PFSK-1 (cell line): ENCODE measurements around the gene FLCN.

ENCODE experiments used
- POLR2AphosphoS5 ChIP-seq: IDR thresholded peaks from 2 replicates; pipeline ENCODE4 v1.6.1; 2012; ENCODE audit warnings: low read depth, mild to moderate bottlenecking, control low read depth, low read length, moderate library complexity
- TAF1 ChIP-seq: IDR thresholded peaks from 2 replicates; pipeline ENCODE4 v1.6.1; 2012; ENCODE audit warnings: low read length, control low read depth, borderline replicate concordance; ENCODE audit not compliant: insufficient read depth
- TF ChIP-seq, protein P1 (sequence below), 2 experiments: IDR thresholded peaks; 2 replicates each; pipeline versions ENCODE4 v1.6.1 to v1.8.0; 2011 to 2012; ENCODE audit warnings: low read depth in 2 of 2, low read length in 2 of 2, control low read depth in 1 of 2, inconsistent platforms in 1 of 2, mild to moderate bottlenecking in 1 of 2, moderate library complexity in 1 of 2; ENCODE audit not compliant: insufficient read depth in 1 of 2

DNA sequence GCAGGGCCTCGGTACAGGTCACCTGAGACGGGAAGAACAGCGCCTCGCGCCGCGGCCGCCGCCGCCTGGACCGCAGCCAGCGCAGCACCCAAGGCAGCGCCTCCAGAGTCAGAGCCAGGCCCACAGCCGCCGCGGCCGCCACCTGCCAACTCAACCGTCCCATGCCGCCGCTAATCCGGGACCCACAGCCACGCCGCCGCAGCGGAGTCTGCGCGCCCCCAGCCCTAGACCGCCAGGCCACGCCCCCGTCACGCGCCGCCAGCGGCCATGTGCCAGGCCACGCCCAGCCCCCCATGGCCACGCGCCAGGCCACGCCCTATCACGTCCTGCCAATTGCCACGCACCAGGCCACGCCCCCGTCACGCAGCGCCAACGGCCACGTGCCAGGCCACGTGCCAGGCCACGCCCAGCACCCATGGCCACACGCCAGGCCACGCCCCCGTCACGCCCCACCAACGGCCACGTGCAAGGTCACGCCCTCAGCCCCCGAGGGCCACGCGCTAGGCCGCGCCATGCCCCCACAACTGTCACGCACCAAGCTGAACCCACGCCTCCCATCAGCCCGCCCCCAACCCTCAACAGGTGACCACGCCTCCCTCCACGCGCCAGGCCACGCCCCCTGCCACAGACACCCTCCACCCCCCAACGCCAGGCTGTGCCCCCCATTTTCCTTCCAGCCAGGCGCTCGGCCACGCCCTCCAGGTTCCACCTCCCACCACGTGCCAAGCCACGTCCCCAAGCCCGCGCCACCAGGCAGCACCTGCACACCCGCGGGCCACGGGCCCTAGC lies 30.6 kb downstream of the FLCN start, which contains the start of gene PLD6:
- TF ChIP-seq, protein P1, sequence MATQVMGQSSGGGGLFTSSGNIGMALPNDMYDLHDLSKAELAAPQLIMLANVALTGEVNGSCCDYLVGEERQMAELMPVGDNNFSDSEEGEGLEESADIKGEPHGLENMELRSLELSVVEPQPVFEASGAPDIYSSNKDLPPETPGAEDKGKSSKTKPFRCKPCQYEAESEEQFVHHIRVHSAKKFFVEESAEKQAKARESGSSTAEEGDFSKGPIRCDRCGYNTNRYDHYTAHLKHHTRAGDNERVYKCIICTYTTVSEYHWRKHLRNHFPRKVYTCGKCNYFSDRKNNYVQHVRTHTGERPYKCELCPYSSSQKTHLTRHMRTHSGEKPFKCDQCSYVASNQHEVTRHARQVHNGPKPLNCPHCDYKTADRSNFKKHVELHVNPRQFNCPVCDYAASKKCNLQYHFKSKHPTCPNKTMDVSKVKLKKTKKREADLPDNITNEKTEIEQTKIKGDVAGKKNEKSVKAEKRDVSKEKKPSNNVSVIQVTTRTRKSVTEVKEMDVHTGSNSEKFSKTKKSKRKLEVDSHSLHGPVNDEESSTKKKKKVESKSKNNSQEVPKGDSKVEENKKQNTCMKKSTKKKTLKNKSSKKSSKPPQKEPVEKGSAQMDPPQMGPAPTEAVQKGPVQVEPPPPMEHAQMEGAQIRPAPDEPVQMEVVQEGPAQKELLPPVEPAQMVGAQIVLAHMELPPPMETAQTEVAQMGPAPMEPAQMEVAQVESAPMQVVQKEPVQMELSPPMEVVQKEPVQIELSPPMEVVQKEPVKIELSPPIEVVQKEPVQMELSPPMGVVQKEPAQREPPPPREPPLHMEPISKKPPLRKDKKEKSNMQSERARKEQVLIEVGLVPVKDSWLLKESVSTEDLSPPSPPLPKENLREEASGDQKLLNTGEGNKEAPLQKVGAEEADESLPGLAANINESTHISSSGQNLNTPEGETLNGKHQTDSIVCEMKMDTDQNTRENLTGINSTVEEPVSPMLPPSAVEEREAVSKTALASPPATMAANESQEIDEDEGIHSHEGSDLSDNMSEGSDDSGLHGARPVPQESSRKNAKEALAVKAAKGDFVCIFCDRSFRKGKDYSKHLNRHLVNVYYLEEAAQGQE (IDR thresholded peaks at IDR 0.05; ENCODE audit: insufficient read depth in 1 of 2, low read depth in 2 of 2, low read length in 2 of 2): peak in 1 of 2 experiments; percentile 6; a peak in 1 of 4 replicates
- TF ChIP-seq POLR2AphosphoS5: peak; percentile 70
- TF ChIP-seq TAF1: peak; percentile 77; the same call in 1 of the 2 replicates
